GM12873 (cell line): ENCODE measurements around the gene ARL3.

ENCODE experiments used
- TF ChIP-seq, protein P1 (sequence below): IDR thresholded peaks from 2 replicates; pipeline ENCODE4 v1.5.1; 2012; ENCODE audit warnings: low read depth, mild to moderate bottlenecking, moderate library complexity, low read length, control low read depth; ENCODE audit not compliant: insufficient read depth; ENCODE audit errors: missing control alignments

The ARL3 gene

DNA sequence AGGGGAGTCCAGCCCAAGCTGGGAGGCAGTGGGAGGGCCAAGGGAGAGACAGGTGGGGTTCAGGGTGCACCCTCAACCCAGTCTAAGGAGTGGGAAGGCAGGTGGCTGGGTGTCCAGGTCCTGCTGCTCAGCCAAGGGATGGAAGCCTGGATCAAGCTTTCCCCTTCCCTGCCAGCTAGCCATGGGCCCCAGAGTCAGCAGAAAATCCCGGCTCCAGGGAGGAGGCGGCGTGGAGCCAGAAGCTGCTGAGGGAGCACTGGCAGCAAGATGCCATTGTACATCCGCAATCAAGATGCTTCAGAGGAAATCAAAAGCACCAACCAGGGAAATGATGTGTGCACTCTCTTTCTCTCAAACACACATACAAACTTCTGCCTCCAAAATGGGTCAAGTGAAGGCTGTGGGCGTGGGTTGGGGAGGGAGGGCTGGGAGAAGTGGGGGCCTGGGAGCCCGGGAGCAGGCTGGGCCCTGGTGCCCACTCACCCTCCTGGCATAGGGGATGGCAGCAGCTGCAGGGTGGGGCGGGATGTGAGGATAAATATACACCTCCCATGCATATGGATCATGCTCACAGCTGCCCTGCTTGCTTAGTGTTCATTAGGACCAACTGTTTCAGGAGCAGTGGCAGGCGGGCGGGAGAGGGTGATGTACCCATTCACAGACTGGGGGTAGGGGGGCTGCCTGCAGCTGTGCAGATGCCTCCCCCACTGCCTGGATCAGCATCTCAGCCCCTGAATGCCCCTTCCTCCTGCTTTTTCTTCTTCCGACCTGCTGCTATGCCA, 45.7 kb downstream of the ARL3 start:
- TF ChIP-seq, protein P1, sequence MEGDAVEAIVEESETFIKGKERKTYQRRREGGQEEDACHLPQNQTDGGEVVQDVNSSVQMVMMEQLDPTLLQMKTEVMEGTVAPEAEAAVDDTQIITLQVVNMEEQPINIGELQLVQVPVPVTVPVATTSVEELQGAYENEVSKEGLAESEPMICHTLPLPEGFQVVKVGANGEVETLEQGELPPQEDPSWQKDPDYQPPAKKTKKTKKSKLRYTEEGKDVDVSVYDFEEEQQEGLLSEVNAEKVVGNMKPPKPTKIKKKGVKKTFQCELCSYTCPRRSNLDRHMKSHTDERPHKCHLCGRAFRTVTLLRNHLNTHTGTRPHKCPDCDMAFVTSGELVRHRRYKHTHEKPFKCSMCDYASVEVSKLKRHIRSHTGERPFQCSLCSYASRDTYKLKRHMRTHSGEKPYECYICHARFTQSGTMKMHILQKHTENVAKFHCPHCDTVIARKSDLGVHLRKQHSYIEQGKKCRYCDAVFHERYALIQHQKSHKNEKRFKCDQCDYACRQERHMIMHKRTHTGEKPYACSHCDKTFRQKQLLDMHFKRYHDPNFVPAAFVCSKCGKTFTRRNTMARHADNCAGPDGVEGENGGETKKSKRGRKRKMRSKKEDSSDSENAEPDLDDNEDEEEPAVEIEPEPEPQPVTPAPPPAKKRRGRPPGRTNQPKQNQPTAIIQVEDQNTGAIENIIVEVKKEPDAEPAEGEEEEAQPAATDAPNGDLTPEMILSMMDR, result no peak

DNA sequence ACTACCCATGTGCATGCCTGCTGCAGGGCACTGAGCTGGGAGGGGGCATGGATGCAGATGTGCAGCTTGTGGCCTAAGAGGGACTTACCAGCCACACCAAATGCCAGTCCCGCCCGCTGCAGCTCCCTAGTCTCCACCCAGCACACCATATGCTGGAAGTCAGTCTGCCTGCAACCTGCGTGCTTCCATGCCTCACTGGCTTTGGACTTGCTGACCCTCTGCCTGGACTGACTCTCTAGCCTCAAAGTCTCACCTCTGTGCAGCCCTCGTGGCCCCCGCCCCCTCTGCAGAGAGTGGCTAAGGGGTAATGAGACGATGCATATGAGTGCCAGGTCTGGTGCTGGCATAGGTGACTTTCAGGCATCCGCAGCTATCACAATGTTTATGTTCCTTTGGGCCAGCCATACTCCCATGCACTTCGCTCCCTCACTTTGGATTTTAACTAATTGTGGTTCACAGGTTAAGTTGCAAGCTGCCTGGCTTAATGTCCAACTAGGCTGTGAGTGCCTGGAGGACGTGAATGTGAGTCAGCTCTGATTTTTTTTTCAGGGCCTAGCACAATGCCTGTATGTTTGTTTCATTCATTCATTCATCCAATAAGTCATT, 48.2 kb downstream of the ARL3 start:
- TF ChIP-seq, protein P1, result no peak

DNA sequence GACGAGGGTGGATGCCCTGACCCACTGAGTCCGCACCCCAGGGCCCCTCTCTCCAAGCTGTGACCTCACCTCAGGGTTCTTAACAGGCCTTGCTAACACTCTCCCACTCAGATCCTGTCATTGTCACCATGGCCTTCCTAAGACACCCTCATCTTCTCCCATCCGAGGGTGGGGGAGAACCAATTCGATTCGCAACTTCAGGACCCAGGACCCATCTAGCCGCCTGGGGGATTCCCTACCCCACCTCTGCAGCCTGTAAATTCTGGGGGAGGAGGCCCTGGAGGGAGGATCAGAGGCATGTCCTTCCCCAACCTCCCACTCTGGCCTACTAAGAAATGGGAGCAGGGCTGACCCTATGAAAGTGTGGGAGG, 52.6 kb downstream of the ARL3 start:
- TF ChIP-seq, protein P1, result no peak

DNA sequence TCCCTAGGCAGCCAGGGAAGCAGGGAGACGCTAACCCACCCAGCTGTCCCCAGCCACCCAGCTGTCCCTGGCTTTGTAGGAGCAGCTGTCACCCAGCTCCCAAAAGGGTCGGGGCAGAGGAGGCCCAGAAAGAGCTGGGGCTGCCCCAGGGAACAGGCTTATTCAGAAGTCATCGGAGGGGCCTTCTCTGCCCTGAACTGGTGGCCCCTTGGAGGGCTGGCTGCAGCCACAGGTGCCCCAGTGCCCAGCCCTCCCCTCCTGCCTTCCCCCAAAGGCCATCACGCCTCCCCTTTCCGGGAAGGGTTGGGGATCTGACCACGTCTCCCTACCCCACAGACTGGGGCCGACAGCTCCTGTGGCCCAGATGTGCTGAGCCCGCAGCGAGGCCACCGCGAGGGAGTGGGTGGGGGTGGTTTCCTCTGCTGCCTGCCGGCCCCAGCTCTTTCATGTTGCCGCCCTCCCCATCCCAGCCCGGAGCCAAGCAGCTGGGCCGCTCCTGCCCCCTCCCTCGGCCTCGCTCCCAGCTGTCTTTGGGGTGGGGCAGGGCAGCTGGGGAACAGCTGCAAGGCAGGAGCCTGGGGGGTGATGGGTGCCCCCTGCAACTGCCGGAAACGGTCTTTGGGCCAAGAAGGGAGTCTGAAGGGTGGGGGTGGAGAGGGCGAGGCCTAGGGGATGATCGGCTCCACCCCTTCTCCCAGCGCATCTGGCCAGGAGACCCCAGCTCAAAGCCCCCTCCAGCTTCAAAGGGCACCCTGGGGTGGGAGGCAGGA, 53.1 kb downstream of the ARL3 start:
- TF ChIP-seq, protein P1, result no peak

DNA sequence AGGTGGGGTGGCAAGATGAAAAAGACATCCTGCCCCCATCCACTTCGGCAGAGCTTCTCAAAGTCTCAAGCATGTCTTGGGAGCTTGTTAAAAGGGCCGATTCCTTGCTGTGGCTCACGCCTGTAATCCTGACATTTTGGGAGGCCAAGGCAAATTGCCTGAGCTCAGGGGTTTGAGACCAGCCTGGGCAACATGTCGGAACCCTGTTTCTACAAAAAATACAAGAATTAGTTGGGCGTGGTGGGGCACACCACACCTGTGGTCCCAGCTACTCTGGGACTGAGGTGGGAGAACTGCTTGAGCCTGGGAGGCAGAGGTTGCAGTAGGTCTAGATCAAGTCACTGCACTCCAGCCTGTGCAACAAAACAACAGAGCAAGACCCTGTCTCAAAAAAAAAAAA, 55.4 kb downstream of the ARL3 start:
- TF ChIP-seq, protein P1, result no peak

DNA sequence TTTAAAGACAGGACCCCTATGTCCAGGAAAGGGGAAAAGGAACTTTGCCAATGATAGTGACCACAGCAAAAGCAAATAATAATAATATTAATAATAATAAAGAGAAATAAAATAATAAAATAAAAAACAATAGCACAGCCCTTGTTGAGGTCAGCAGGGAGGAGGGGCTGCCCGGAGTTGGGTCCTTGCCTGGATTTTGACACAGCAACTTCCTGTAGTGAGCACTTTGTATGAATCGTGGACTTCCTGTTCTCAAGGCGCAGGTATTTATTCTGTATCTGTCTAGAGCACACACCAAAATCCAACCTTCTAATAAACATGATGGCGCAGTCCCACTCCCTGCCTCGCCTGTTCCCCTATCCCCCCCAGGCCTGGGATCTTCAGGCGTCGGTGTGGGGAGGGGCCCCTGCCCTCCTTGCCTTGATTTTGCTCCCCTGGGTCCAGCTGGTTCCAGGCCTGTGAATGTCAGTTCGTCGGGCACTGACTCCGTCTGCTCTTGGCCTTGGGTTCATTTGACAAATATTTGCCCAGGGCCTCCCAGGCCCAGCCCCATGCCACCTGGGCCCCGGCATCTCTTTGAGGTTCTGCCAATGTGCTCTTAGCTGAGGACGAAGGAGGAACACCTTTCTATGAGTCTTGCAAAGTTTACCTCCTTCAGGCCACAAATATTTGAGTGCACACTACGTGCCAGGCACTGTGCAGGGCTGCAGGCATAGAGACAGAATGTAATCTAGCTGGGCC, 56.0 kb downstream of the ARL3 start:
- TF ChIP-seq, protein P1, result no peak

DNA sequence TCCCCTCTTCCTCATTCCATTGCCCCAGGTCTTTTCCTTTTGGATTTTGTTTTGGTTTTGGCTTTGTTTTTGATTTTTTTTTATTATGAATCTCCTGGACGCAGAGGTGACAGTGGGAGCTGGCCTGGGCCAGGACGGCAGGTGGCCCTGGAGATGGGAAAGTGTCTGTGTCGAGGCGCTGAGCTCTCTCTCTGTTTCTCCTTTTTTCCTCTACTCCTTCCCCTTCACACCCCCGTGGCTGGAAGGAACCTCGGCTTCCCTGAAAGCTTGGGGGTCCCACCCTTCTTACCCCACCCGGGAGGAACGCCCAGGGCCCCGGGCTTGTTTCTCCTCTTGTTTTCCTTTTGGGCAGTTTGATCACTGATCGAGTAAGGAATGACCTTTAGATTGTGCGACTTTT, 56.7 kb downstream of the ARL3 start:
- TF ChIP-seq, protein P1, result no peak
